G401.6 (cell line): ENCODE data around the gene PTPRQ.

Experiments used
- FAIRE-seq: peaks from 2 replicates; lab custom pipeline; 2012; peaks lifted over from hg19 to GRCh38; lab: Jason Lieb, UNC

Gene PTPRQ

GRCh38 chr12:80707126-80707829, 263.2 kb downstream of the PTPRQ start, which contains the start of gene MYF6:
TSS of gene MYF6 (plus strand) at chr12:80707634. CDS start at chr12:80707720, 86 bp downstream.
- FAIRE-seq: no peak

- no peak for FAIRE-seq
Measured at GRCh38 chr12:80707830-80708258, 263.8 kb downstream of the PTPRQ start.

GRCh38 chr12:80708259-80708974, 264.4 kb downstream of the PTPRQ start:
- FAIRE-seq: no peak

- no peak for FAIRE-seq
Measured at GRCh38 chr12:80708975-80709328, 264.9 kb downstream of the PTPRQ start.

GRCh38 chr12:80709811-80710726, 266.0 kb downstream of the PTPRQ start:
- no peak for FAIRE-seq

GRCh38 chr12:80710727-80711449, 266.9 kb downstream of the PTPRQ start:
- FAIRE-seq: no peak

GRCh38 chr12:80711866-80712265, 267.8 kb downstream of the PTPRQ start:
- no peak for FAIRE-seq

- FAIRE-seq: no peak
Measured at GRCh38 chr12:80712866-80713265, 268.8 kb downstream of the PTPRQ start.

- FAIRE-seq: no peak
Measured at GRCh38 chr12:80713419-80713818, 269.4 kb downstream of the PTPRQ start.

GRCh38 chr12:80714055-80714454, 270.0 kb downstream of the PTPRQ start:
- no peak for FAIRE-seq

- FAIRE-seq: no peak
Measured at GRCh38 chr12:80714846-80715245, 270.8 kb downstream of the PTPRQ start.

- FAIRE-seq: no peak
Measured at GRCh38 chr12:80715713-80716249, 271.7 kb downstream of the PTPRQ start.

GRCh38 chr12:80716696-80717469, 272.8 kb downstream of the PTPRQ start, which contains the start of gene MYF5:
TSS of gene MYF5 (plus strand) at chr12:80716912. CDS start at chr12:80717064, 152 bp downstream.
- no peak for FAIRE-seq

GRCh38 chr12:80717856-80718255, 273.8 kb downstream of the PTPRQ start:
- no peak for FAIRE-seq

- FAIRE-seq: no peak
Measured at GRCh38 chr12:80720516-80720915, 276.5 kb downstream of the PTPRQ start.

GRCh38 chr12:80721326-80721725, 277.3 kb downstream of the PTPRQ start:
- FAIRE-seq: no peak
